ENCODE measurements around the gene ABL1.

- no peak for TF ChIP-seq POLR2A (IDR thresholded peaks at IDR 0.05)
- no peak for TF ChIP-seq CTCF (IDR thresholded peaks at IDR 0.05)
Measured at GRCh38 chr9:130881516-130881915, 46.5 kb downstream of the ABL1 start.
